B cell (primary cell): ENCODE results near the gene SYT14. TPM values are rescaled to one million over a fixed set of nuclear protein-coding genes. Genes with fewer than 3 reads are reported as not detected.

Experiments used
- ATAC-seq: fragments of 200-7000 bp; cut with Tn5 transposase; one replicate; pipeline ENCODE4 v1.10.0; 2021; ENCODE audit warnings: low read depth, mild to moderate bottlenecking, moderate number of reproducible peaks, moderate library complexity
- CTCF ChIA-PET: fragments of 350-600 bp; sonication (Branson Sonifier 250); formaldehyde crosslinking; loops from one replicate; lab custom pipeline; 2021; ENCODE audit warnings: antibody characterized with exemption, inconsistent platforms; lab: Charles Lee
- POLR2A ChIA-PET: fragments of 350-600 bp; sonication (Branson Sonifier 250); formaldehyde crosslinking; loops from one replicate; lab custom pipeline; 2021; ENCODE audit warnings: antibody characterized with exemption; lab: Charles Lee
- DNase-seq: peaks from one replicate; pipeline ENCODE4 v3.0.0; 2013
- H2AFZ ChIP-seq: 2 replicates; pipeline ENCODE4 v1.6.1; 2012; ENCODE audit warnings: mild to moderate bottlenecking, low read depth, low read length; ENCODE audit not compliant: insufficient read depth, poor library complexity, severe bottlenecking
- H3K27ac ChIP-seq, 2 donors: 1 replicate in 1 of 2; 2 replicates in 1 of 2; pipeline ENCODE4 v1.5.1; 2012 to 2013; ENCODE audit warnings: low read length in 2 of 2, mild to moderate bottlenecking in 2 of 2, moderate library complexity in 1 of 2
- H3K27me3 ChIP-seq, 4 experiments: fragments of 200-600 bp in 1 of 4; sonication (generic) in 1 of 4; replicated peaks in 1 of 4; 1 replicate in 2 of 4; 2 replicates in 2 of 4; pipeline versions ENCODE4 v1.6.1 to v1.7.0; 2013 to 2016; ENCODE audit warnings: low read length in 3 of 4, mild to moderate bottlenecking in 2 of 4, mixed read lengths in 1 of 4, moderate library complexity in 1 of 4; ENCODE audit not compliant: insufficient read depth in 4 of 4, control insufficient read depth in 3 of 4; ENCODE audit errors: control extremely low read depth in 1 of 4
- H3K36me3 ChIP-seq, 2 experiments: replicated peaks in 1 of 2; 1 replicate in 1 of 2; 2 replicates in 1 of 2; pipeline versions ENCODE4 v1.6.1 to v1.7.1; 2013; ENCODE audit warnings: low read length in 1 of 2; ENCODE audit not compliant: insufficient read depth in 2 of 2, control insufficient read depth in 1 of 2; ENCODE audit errors: control extremely low read depth in 1 of 2, extremely low read depth in 1 of 2
- H3K4me1 ChIP-seq, 2 donors: fragments of 200-600 bp in 1 of 2; sonication (generic) in 1 of 2; 1 replicate in 1 of 2; 2 replicates in 1 of 2; pipeline versions ENCODE4 v1.5.1 to v1.6.1; 2013 to 2017; ENCODE audit warnings: low read length in 2 of 2; ENCODE audit not compliant: control insufficient read depth in 2 of 2, insufficient read depth in 2 of 2
- H3K4me2 ChIP-seq: replicated peaks from 2 replicates; pipeline ENCODE3; 2012; ENCODE audit warnings: mild to moderate bottlenecking, low read depth, low read length; ENCODE audit not compliant: poor library complexity, severe bottlenecking
- H3K4me3 ChIP-seq, 5 experiments: fragments of 200-600 bp in 1 of 5; sonication (generic) in 1 of 5; 1 replicate in 3 of 5; 2 replicates in 2 of 5; pipeline versions ENCODE4 v1.5.1 to v1.7.0; 2011 to 2016; ENCODE audit warnings: low read length in 4 of 5, mild to moderate bottlenecking in 4 of 5, low read depth in 2 of 5, control low read depth in 1 of 5, moderate library complexity in 1 of 5; ENCODE audit not compliant: insufficient read depth in 1 of 5; ENCODE audit errors: control extremely low read depth in 1 of 5, extremely low read depth in 1 of 5
- H3K79me2 ChIP-seq: fragments of 200-600 bp; sonication (generic); one replicate; pipeline ENCODE4 v1.6.0; 2016; ENCODE audit warnings: low read length; ENCODE audit not compliant: control insufficient read depth, insufficient read depth
- H3K9ac ChIP-seq: fragments of 200-600 bp; sonication (generic); 2 replicates; pipeline ENCODE4 v1.6.1; 2017; ENCODE audit warnings: mild to moderate bottlenecking, low read length, moderate library complexity
- H3K9me3 ChIP-seq, 3 donors: one replicate each; pipeline versions ENCODE4 v1.6.1 to v1.7.1; 2013; ENCODE audit warnings: low read length in 2 of 3; ENCODE audit not compliant: control insufficient read depth in 2 of 3, insufficient read depth in 1 of 3; ENCODE audit errors: control extremely low read depth in 1 of 3
- H4K20me1 ChIP-seq: 2 replicates; pipeline ENCODE4 v1.6.0; 2012; ENCODE audit warnings: mild to moderate bottlenecking, low read length; ENCODE audit not compliant: insufficient read depth, control insufficient read depth, poor library complexity, severe bottlenecking
- H3K27ac Mint-ChIP-seq: one replicate; pipeline ENCODE4 v1.8.0; 2021; ENCODE audit warnings: mixed read lengths
- H3K27me3 Mint-ChIP-seq: one replicate; pipeline ENCODE4 v1.8.0; 2021; ENCODE audit warnings: mixed read lengths
- H3K4me1 Mint-ChIP-seq: one replicate; pipeline ENCODE4 v1.8.0; 2021; ENCODE audit warnings: mixed read lengths
- H3K4me3 Mint-ChIP-seq: one replicate; pipeline ENCODE4 v1.8.0; 2021; ENCODE audit warnings: mixed read lengths
- H3K9me3 Mint-ChIP-seq: one replicate; pipeline ENCODE4 v1.8.0; 2022; ENCODE audit warnings: mixed read lengths; ENCODE audit not compliant: insufficient read depth
- EZH2 ChIP-seq: IDR thresholded peaks from 2 replicates; pipeline ENCODE4 v1.6.1; 2012; ENCODE audit warnings: borderline replicate concordance, low read depth, mild to moderate bottlenecking, moderate library complexity, low read length; ENCODE audit not compliant: insufficient read depth, poor library complexity, severe bottlenecking
- WGBS: methylation state at CpG from one replicate; pipeline ENCODE4 v1.1.5; 2013; ENCODE audit warnings: missing lambda C conversion rate; ENCODE audit not compliant: insufficient coverage; 5-methylcytosine and 5-hydroxymethylcytosine counted together
- intact Hi-C: fragments of 100-400 bp; cut with micrococcal nuclease; formaldehyde crosslinking; loops from one replicate; pipeline ENCODE4 v1.10.0; 2022
- polyA plus RNA-seq: library from polyadenylated mRNA; depleted of rRNA; stranded (reverse); fragments of >200 nt; gene quantifications from 2 replicates; pipeline ENCODE4 v1.2.3, GENCODE V29; 2012
- total RNA-seq, 2 donors: library from RNA; stranded (reverse); fragments of 120-200 nt in 1 of 2; gene quantifications; 1 replicate in 1 of 2; 2 replicates in 1 of 2; pipeline versions ENCODE4 v1.2.3 to v1.2.4, GENCODE V29; 2013 to 2022
- TF ChIP-seq, protein P1 (sequence below): fragments of 200-600 bp; IDR thresholded peaks from one replicate; pipeline ENCODE4 v1.8.0; 2022; ENCODE audit warnings: antibody characterized with exemption, mild to moderate bottlenecking

The SYT14 gene
- total and polyA plus RNA-seq, 2 donors (not counting 1 experiment from before 2014, with no cell fraction given): not detected

DNA sequence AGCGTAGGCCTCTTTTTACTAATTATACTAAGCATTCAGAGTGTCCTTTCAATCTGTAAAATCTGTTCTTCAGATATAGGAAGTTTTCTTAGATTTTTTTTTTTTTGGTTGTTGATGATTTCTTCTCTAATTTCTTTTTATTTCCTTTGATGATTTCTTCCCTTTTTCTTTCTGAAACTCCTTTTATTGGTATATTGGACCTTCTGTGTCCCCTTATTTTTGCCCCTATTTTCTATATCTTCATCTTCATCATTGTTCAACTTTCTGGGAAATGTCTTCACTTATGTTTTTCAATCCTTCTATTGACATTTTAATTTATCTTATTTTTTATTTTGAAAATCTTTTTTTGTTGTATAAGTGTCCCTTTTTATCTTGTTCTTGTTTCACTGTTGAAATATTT, 17.2 kb upstream of the SYT14 start:
- TF ChIP-seq EZH2: no peak
- TF ChIP-seq, protein P1, sequence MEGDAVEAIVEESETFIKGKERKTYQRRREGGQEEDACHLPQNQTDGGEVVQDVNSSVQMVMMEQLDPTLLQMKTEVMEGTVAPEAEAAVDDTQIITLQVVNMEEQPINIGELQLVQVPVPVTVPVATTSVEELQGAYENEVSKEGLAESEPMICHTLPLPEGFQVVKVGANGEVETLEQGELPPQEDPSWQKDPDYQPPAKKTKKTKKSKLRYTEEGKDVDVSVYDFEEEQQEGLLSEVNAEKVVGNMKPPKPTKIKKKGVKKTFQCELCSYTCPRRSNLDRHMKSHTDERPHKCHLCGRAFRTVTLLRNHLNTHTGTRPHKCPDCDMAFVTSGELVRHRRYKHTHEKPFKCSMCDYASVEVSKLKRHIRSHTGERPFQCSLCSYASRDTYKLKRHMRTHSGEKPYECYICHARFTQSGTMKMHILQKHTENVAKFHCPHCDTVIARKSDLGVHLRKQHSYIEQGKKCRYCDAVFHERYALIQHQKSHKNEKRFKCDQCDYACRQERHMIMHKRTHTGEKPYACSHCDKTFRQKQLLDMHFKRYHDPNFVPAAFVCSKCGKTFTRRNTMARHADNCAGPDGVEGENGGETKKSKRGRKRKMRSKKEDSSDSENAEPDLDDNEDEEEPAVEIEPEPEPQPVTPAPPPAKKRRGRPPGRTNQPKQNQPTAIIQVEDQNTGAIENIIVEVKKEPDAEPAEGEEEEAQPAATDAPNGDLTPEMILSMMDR: no peak
- no peak overlapping the region for H2AFZ ChIP-seq
- H3K4me1 Mint-ChIP-seq: no peaks in the 10 kb centered on the region
- peaks cover 8% of the 10 kb centered on the region for H3K9me3 Mint-ChIP-seq
- ChIA-PET CTCF (no interaction called here), POLR2A (no interaction called here)
- peaks cover 0 to 6% (median 0%) of the 10 kb centered on the region in 4 experiments for H3K27me3 ChIP-seq
- peaks cover 11% of the 10 kb centered on the region for H3K27me3 Mint-ChIP-seq
- no peak overlapping the region for H3K9ac ChIP-seq
- H3K27ac ChIP-seq: no peak overlapping the region
- no peaks in the 10 kb centered on the region for H3K36me3 ChIP-seq
- ATAC-seq: no peak
- H3K9me3 ChIP-seq: no peaks in the 10 kb centered on the region
- DNase-seq: no peak
- H3K4me3 ChIP-seq: no peak overlapping the region
- intact Hi-C loops: no loop called here
- H3K4me2 ChIP-seq: no peak overlapping the region
- H3K4me3 Mint-ChIP-seq: no peak overlapping the region
- H4K20me1 ChIP-seq: no peaks in the 10 kb centered on the region
- no CpG with 5 or more reads among the region's 1 CpG for WGBS
- H3K27ac Mint-ChIP-seq: no peak overlapping the region
- no peaks in the 10 kb centered on the region for H3K79me2 ChIP-seq
- no peaks in the 10 kb centered on the region for H3K4me1 ChIP-seq

DNA sequence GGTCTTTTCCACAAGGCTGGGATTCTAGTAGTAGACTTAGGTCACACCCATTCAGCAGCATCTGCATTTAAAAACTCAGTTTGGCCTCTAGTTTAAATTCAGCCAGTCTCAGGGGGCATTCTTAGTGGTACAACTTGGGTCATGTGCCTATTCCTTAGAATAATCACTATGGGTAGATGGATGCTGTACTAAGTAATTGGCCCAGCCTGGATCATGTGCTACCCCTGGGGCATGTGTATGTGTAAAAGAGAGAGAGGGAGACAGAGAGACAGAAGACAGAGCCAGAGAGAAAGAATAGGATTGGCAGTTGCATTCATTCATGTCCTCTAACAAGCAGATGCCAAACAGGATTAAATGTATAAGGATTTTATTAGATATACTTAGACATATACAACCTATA, 13.6 kb upstream of the SYT14 start:
- ChIA-PET CTCF (no interaction called here), POLR2A (no interaction called here)
- ATAC-seq (no peak), DNase-seq (no peak)
- no peaks in the 10 kb centered on the region for H4K20me1 ChIP-seq
- no peak overlapping the region for H2AFZ ChIP-seq
- Mint-ChIP-seq H3K4me3 (no peak overlapping the region), H3K27ac (no peak overlapping the region), H3K4me1 (no peaks in the 10 kb centered on the region), H3K9me3 (peaks cover 8% of the 10 kb centered on the region), H3K27me3 (peaks cover 15% of the 10 kb centered on the region)
- no peaks in the 10 kb centered on the region for H3K79me2 ChIP-seq
- H3K27me3 ChIP-seq: peaks cover 0 to 6% (median 0%) of the 10 kb centered on the region in 4 experiments
- H3K9me3 ChIP-seq: peaks cover 0 to 2% (median 0%) of the 10 kb centered on the region in 3 donors
- no peaks in the 10 kb centered on the region for H3K36me3 ChIP-seq
- no peak overlapping the region for H3K4me2 ChIP-seq
- no peak overlapping the region for H3K9ac ChIP-seq
- no peaks in the 10 kb centered on the region for H3K4me1 ChIP-seq
- TF ChIP-seq EZH2: no peak
- TF ChIP-seq, protein P1: no peak
- no peak overlapping the region for H3K4me3 ChIP-seq
- intact Hi-C loops: no loop called here
- no peak overlapping the region for H3K27ac ChIP-seq
